Astrocyte (in vitro differentiated cells and primary cell): Measurements from ENCODE around the gene NCMAP.

Experiments used
- CTCF ChIP-seq: IDR thresholded peaks from 2 replicates; pipeline ENCODE4 v1.5.1; 2011; ENCODE audit warnings: low read depth, mild to moderate bottlenecking, inconsistent platforms, low read length, moderate library complexity; ENCODE audit not compliant: insufficient read depth
- EZH2 ChIP-seq: IDR thresholded peaks from 2 replicates; pipeline ENCODE4 v1.6.1; 2012; ENCODE audit warnings: mild to moderate bottlenecking, low read length, inconsistent platforms; ENCODE audit not compliant: insufficient read depth

- TF ChIP-seq CTCF (no peak), EZH2 (no peak)
Measured at GRCh38 chr1:24558455-24558854, 2.6 kb downstream of the NCMAP start.
